ENCODE data around the gene MRPL20.
"Not testable (repeated sequence)": the region's sequence is repeated elsewhere in the genome, so short reads cannot be mapped to it uniquely, and the experiment has no call there.

The MRPL20 gene

GRCh38 chr1:1406101-1406820, 832 bp downstream of the MRPL20 start:
- DNase-seq (ENCODE audit: low read depth), result no peak

DNA sequence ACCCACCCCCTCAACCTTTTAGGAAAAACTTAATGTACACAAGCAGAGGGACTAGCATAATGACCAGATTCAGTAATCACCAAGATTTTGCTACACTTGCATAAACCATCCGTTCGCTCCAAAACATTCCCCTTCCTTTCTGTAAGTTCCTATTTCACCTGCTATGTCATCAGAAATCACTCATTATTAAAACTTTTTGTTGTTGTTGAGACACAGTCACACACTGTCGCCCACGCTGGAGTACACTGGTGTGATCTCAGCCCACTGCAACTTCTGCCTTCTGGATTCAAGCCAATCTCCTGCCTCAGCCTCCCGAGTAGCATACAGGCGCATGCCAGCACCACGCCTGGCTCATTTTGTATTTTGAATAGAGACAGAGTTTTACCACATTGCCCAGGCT, 3.4 kb downstream of the MRPL20 start:
- DNase-seq (ENCODE audit: low read depth), result no peak

DNA sequence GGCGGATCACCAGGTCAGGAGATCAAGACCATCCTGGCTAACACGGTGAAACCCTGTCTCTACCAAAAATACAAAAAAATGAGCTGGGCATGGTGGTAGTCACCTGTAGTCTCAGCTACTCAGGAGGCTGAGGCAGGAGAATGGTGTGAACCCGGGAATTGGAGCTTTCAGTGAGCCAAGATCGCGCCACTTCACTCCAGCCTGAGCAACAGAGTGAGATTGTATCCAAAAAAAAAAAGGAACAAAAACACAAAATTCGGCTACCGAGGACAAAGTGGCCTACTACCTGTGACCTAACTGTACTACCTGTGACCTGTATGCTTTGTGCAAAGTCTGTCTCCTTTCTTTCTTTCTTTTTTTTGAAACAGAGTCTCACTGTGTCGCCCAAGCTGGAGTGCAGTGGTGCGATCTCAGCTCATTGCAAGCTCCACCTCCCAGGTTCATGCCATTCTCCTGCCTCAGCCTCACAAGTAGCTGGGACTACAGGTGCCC, 4.1 kb downstream of the MRPL20 start:
- DNase-seq (ENCODE audit: low read depth), result not testable (repeated sequence)

- DNase-seq (ENCODE audit: low read depth), result peak; percentile 47
These were observed 4.8 kb downstream of the MRPL20 start for GRCh38 chr1:1402072-1402900.

GRCh38 chr1:1401457-1402010, 5.6 kb downstream of the MRPL20 start:
- DNase-seq (ENCODE audit: low read depth), result no peak

DNA sequence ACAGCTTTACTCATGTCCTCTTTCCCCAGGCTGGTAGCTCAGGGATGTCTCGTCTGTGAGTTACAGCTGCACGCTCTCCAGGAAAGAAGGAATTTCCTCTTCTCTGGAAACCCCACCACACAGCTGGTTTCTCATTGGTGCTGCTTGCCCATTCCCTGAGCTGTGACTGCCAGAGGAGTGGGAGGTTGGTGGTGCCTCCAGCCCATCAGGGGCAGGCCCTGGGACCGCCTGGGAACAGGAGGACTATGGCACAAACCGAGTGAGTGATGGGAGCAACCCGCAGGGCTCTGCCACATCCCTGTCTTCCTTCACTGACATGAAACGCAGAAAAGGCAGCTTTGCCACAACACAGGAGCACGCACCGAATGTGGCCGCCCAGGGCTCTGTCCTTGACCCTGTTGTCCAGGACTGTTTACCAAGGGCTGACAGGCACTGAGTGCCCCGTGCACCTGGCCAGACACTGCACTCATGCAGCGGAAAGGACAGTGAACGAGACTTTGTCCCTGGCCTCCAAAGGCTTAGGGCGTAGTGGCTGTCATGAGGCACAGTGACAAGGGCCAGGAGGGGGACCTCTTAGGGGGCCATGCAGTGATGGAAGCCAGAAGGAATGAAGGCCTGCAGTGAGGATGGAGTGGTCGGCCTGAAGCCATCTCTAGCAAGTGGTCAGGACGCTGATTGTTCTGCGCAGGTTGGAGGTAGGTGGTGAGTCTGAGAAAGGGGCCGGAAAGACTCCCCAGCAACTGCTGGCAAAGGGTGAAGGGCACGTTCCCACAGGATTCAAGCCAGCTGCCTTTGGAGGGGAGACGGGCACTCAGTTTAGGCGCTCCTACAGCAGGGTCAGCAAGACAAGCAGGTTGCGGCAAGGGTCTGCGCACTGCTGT, 6.3 kb downstream of the MRPL20 start:
- DNase-seq (ENCODE audit: low read depth), result no peak

DNA sequence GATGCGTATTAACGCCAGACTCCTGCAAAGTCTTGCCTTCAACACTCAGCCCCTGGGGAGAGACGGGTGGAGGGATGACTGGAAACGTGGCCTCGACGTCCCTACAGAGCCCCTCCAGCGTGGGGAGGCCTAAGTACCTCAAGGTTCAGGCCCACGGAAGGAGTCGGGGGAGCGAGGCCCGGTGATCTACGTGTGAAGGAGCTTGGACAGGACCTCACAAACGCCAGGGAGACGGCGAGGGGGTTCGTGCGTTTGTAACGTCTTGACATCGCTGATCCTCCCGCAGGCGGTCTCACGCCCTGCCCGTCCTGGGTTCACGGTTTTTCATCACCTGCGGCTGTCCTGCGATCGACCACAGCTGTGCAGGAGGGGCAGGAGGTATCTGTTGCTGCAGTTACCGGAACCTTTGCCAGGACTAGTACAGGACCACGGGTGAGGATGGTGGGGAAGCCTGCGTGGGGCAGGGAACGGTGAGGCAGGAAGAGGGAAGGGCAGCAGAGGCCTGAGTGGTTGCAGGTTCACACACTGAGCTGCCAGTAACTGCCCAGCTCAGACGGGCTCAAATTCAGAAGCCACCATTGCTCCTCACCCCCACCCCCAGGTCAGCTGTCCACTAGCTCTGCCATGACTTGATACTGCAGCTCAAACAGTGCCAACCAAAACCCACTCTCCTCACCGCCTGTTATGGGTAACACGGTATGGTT, 7.1 kb downstream of the MRPL20 start:
- DNase-seq (ENCODE audit: low read depth), result no peak

DNA sequence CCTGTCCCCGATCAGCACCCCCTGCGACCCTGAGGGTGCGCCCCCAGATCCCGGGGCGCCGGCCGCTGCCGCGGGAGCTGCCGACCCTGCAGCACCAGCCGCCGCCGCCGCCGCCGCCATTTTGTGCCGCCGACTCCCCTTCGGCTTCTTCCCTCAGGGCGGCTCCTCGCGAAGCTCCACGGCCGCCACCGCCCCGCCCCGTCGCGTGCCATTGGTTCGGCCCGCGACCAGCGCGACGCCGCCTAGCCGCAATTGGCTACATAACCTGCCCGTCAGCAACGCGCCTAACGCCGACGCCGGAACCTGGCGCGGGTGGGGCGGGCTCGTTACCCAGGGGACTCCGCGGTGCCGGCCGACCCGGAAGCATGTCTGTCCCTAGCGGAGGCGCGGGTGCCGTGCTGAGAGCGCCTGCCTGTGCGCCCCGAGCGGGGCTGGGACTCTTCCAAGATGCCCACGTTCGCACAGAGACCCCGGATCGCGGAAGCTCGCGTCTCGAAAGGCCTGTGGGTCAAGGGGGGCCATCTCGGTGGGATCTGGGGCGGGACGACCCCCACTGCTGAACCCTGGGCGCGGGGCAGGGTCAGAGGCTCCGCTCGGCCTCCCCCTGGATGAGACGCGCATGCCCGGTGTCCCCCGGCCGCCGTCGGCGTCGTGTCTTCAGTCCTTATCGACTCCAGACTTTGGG, 7.8 kb downstream of the MRPL20 start, which contains the start of gene CCNL2:
TSS of gene CCNL2 (minus strand) at position 149 of the 685 bp plus-strand sequence. CDS start at position 120, 29 bp downstream.
- DNase-seq (ENCODE audit: low read depth), result peak; percentile 95

- DNase-seq (ENCODE audit: low read depth), result no peak
These were observed 8.4 kb downstream of the MRPL20 start for GRCh38 chr1:1398677-1399186.

- DNase-seq (ENCODE audit: low read depth), result no peak
These were observed 9.1 kb downstream of the MRPL20 start for GRCh38 chr1:1397839-1398523.

DNA sequence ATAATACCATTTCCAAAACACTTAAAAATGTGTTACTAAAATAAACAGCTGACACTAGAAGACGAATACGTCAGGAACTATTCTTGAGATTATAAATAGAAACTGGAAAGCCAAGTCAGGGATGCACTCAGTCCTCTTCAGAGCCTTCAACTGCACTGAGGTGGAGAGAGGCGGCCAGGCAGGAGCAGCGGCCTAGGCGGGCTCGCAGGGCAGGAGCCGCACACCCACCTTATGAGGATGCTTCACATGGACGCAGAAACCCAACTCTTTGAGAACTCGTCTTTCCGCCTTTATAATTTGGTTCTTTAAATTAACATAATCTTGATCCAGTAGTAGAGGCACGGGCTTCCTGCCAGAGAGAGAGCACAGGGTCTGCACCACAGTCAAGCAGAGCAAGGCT, 11.9 kb downstream of the MRPL20 start:
- DNase-seq (ENCODE audit: low read depth), result no peak

DNA sequence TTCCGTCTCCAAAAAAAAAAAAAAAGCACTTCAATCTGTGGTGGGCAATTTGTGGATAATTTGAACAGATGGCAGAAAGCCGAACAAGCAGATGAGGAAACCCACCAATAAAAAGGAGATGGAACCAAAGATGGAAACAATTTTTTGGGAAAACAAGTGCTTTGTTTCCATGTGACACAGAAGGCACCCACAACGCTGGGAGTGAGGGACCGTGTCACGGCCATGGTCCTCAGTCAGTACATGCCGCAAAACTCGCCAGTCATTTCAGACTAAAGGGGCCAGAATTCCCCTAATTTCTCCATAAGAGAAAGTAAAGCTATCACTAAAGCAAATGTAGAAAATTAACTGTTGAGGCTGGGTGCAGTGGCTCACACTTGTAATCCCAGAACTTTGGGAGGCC, 13.0 kb downstream of the MRPL20 start:
- no peak for DNase-seq (ENCODE audit: low read depth)

DNA sequence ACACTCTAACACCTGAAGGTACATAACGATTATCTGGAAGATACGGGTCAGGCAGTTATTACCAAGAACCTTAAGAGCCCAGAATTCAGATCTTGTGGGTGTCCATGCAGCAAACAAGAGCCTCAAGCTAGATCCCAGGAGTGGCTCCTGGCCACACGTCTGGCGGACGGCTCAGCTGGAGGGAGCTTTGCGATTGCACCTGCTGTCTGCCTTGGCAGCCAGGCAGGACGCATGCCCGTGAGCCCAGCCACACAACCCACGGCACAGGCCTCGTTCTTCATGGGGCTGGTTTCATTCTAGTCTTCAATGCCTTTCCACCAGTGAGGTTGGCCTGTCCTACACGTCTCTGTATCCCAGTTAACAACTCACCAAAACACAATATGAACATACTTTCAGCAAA, 13.7 kb downstream of the MRPL20 start:
- no peak for DNase-seq (ENCODE audit: low read depth)

- DNase-seq (ENCODE audit: low read depth), result no peak
These were observed 14.1 kb downstream of the MRPL20 start for GRCh38 chr1:1393014-1393413.

GRCh38 chr1:1391225-1391624, 15.9 kb downstream of the MRPL20 start:
- DNase-seq (ENCODE audit: low read depth), result no peak

DNA sequence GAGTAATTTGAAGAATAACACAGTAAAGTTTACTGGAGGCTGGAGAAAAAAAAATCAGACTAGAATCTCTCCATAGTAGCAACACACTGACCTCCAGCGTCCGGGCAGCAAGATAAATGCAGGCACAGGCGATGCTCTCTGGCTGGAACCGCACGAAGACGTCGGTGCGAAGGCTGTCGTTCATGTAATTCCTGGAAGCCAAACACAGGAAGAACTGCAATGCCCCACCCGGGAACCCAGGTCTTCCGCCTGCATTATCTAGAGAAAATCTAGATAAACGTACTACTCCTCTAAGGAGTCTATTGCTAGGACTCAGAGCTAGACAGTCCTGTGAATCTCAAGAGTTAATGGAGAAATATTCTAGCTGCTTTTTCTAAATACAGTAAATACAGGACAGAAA, 16.4 kb downstream of the MRPL20 start:
- no peak for DNase-seq (ENCODE audit: low read depth)

DNA sequence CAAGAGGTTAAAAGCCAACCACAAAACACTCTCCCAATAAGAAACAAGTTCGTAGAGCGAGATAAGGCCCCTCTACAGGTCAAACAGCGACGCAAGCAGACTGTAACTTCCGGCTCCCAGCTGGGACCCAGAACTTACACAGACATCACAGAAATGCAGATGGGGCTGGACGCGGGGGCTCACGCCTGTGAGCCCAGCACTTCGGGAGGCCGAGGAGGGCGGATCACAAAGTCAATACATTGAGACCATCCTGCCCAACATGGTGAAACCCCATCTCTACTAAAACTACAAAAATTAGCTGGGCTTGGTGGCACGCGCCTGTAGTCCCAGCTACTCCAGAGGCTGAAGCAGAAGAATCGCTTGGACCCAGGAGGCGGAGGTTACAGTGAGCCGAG, 19.0 kb downstream of the MRPL20 start:
- no peak for DNase-seq (ENCODE audit: low read depth)

- no peak for DNase-seq (ENCODE audit: low read depth)
These were observed 19.7 kb downstream of the MRPL20 start for GRCh38 chr1:1387098-1388077.

DNA sequence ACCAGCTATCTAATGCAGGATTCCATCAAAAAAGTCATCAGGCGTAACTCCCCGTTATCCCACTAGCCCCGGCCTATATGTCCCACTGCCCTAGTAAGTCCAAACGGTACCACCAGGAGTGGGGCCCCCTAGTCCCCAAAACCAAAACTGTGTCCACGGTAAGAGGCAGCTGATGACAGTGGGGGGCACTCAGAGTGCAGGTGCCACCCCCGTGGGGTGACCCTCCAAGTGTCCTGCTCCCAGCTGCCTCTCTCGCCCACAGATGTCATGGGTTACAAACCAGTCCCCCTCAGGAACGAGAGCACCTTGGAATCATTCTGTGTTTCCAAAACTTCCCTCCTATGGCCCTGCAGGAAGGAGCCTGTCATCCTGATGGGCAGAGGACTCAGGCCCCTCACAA, 21.2 kb downstream of the MRPL20 start:
- no peak for DNase-seq (ENCODE audit: low read depth)

Measured in fibroblast of the conjunctiva (primary cell).